Amygdala (tissue), 56 donors: ENCODE results near the gene PDIA5.
"Not testable (repeated sequence)": the region's sequence is repeated elsewhere in the genome, so short reads cannot be mapped to it uniquely, and the experiment has no call there.

Experiments
- DNase-seq, 56 donors: peaks; one replicate each; lab custom pipeline; 2025; lab: John Stamatoyannopoulos, UW

PDIA5 gene

DNA sequence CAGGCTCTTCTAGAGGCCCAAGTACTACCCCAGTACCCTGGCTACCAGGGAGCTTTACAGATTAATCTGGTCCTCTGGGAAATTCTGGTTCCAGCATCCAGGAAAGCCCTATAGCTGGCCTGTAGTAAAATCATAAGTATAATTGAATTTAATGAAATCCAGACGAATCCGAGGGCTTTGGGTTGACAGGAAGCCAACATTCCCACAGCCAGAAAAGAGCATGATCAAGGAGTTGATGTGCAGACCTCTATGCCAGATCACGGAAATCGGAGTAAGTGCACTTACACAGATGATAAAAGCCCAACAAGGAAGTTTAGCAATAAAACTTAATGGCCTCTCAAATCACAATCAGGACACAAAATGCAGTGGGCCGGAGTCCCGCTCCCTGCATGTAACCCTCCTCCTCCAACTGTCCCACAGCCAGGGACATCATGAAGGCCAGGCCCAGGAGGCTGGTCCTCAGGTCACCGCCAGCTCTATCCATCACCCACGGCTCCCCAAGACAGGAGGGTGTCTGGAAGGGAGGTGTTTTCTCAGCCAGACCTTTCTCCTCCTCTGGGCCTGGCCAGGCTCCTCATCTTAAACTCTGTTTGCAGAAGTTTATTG lies 72.1 kb downstream of the PDIA5 start:
- DNase-seq: no peak

DNA sequence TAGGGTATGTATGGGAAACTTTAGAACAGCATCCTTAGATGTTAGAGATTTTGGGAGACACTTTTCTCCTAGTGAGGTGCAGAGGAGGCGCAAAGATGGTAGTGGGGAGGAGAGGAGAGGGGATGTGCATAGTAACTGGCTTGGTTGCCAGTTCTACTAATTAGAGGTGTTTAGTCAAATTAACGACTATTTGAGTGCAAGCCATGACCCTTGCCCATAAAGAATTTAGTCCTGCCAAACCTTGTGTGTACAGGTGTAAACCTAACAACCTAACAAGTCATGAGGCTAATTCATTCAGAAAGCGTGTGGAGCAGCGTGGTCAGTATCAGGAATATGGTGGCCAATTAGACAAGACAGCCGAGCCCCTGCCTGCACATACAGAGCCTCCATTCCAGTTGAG lies 72.7 kb downstream of the PDIA5 start:
- DNase-seq: no peak

DNA sequence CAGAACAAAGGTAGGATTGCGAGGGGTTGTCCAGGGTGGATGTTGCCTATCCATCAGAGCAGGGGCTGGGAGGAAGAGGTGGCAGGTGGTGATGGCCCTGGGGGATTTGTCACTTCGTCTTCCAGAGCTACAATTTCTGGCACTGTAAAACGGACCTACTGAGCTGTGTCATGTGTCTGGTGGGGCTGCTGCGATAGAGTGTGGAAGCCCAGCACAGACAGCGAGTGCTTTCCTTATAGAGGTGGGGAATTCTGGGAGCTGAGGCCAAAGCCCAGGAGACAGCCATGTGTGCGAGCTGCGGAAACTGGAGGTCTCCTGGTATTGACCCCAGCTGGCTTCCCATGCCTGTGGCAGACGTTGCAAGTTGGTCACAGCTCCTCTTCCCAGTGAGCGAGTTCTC lies 73.7 kb downstream of the PDIA5 start:
- DNase-seq: no peak

DNA sequence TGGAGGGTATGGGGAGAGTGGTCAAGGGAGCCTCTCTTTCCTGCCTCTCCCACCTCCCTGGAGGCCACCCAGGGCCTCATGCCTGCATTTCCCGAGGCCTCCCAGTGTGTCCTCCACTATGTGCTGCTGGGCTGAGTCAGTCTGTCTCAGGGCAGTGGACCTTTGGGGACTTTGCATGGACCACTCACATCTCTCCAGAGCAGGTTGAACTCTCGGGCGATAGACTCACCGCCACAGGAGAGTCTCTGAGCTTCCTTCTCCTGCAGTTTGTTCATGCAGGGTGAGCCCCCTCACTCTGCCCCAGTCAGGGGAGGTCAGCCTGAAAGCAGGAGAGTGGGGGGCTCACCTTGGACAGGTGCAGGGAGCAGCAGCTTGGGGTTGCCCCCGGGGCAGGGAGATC lies 74.5 kb downstream of the PDIA5 start:
- DNase-seq: no peak

DNA sequence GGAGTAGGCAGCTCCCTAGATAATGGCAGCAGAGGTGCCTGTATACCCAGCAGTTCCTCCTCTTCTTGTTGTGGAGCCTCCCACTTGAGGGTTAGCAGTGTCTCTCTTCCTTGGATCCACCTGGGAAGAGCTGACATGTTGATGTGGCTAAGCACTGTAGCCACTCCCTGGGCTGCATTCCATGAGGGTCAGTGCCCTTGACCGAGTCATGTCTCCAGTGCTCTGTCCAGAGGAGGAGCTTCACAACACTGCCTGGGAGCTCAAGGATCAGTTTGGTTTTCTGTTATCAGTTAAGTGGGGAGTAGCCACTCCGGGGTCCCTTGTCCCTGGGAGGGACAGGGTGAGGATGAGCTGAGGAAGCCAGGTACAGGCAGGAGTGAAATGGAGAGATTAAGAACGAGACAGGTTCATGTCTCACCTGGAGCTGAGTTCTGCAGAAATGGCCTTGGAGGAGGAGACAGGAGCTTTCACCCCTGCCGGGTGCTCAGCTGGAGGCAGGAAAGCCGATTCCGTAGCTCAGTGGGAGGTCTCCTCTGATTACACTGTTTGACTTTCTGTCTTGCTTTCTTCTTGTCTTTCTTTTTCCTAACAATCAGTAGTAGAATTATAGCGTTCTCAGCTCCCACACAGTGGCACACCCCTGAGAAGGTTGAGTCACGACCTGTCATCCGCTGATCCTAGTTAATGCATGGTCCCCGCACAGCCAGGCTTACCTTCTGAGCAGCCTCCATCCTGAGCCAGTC lies 77.0 kb downstream of the PDIA5 start:
- DNase-seq: no peak

DNA sequence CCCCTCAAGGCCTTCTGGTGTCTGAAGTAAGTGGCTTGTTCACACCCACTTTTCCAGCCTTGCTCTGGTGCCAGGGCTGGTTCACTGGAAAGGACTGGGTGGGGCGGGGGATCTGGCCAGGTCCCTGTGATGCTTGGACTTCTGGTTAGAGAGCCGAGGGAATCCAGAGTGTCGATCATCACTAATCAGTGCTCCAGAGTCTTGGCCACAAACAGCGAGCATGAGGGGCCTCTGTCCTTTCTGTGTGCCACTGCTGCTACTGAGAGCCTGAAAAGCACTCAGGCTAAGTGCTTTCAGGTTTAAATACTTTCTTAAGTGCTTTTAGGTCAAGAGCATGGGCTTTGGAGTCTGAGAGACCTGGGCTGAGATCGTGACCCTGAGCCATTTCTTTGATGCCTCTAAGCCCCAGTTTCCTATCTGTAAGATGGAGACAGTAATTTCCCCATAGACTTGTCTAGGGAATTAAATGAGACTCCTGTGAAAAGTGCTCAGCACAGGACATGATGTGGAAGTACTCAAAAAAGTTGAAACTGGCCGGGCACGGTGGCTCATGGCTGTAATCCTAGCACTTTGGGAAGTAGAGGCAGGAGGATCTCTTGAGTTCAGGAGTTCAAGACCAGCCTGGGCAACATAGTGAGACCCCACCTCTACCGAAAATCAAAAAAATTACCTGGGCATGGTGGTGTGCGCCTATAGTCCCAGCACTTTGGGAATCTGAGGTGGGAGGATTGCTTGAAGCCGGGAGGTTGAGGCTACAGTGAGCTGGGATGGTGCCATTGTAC lies 81.1 kb downstream of the PDIA5 start:
- no peak for DNase-seq

DNA sequence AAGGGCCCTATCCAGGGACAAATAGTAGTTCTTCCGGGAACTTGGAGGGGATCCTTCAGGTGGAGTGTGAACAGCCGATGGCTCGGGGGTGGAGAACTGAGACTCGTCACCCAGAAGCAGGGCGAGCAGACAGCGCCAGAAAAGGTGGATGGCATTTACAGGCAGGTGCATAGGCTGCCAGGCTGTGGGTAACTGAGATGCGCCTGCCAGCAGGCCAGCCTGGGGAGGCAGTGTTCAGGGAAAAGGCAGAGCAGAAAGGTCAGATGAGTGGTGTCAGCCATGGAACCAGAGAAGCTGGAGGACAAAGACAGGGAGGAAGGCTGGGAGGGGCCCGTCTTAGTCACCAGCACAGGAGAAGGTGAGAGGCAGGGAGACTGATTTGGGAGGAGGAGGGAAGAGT lies 81.9 kb downstream of the PDIA5 start:
- DNase-seq: no peak

DNA sequence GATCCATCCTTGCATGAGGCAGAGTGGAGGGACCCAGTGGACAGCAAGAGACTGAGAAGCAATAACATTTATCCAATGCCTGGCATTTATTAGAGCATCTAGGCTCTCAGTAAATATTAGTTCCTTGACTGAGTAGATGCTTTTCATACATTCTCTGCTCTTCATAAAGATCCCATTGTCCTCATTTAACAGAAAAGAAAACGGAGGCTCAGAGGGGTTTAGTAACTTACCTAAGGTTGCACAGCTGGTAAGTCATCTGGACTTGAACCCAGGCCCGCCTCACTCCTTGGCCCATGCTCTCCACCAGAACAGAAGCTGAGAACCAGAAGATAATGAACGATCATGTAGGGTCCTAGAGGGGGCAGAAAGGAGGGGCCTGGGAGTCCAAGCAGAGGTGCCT lies 82.7 kb downstream of the PDIA5 start:
- no peak for DNase-seq

DNA sequence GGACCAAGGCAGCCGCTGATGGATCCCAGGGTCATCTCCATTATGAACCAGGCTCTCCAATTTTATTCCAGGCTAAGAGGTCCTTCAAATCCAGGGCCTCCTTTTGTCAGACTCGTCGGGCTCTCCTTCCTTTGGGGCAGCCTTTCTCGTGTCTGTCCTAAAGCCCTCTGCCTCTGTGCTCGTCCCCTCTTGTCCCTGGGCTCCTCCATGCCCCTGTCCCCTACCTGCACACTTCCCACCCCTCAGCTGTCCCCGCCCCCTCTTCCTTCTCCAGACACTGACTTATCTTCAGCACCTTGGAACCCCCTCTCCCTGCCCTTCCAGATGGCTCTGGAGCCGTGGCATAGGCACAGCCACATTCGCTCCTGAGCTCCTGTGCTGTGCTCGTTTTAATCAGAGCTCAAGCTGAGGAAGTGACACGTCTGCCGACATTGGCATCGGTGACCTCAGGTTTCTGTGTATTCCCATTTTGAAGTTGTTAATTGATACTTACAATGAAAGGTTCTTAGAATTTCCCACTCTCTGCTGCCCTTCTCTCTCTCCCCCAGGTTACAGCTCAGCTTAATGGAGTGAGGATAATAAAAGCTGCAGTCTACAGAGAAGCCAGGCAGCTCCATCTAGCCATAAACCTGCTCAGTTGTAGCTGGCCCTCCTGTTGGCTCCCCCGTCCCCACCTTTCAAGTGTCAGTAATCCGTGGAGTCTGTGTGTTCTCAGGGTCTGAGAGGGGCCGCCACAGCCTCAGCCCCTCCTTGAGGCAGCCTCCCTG lies 83.8 kb downstream of the PDIA5 start:
- no peak for DNase-seq

DNA sequence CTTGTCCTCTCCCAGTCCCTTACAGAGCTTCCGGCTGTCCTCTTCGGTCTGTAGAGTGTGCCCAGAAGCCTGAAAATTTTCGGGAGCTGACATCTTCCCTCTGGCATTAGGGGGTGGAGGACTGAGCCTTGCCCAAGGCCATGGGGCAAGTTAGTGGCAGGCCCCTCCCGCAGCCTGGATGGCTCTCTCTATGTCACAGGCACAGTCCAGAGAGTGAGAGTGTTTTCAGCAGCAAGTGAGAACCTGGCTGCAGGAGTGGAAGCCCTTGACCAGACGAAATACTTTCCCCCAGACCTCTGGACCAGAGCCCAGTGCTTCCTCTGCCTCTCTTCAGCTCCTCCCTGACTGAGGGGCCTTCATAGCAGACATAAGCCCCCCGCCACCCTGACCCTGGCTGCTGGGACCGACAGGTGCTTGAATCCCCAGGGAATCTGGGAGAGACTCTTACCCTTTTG lies 84.5 kb downstream of the PDIA5 start:
- no peak for DNase-seq

DNA sequence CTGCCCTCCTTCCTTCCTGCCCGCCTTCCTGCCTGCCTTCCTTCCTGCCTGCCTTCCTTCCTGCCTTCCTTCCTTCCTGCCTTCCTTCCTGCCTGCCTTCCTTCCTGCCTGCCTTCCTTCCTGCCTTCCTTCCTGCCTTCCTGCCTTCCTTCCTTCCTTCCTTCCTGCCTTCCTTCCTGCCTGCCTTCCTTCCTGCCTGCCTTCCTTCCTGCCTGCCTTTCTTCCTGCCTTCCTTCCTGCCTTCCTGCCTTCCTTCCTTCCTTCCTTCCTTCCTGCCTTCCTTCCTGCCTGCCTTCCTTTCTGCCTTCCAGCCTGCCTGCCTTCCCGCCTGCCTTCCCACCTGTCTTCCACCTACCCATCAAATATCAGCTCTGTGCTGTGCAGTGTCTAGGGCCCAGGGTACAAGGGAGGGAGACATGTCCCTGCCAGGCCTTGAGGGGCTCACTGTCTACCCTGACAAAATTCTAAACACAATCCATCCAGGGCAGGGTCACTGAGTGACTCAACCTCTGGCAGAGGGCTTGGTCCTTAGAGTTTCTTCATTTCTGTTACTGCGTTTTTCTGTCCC lies 85.1 kb downstream of the PDIA5 start:
- DNase-seq: not testable (repeated sequence)

DNA sequence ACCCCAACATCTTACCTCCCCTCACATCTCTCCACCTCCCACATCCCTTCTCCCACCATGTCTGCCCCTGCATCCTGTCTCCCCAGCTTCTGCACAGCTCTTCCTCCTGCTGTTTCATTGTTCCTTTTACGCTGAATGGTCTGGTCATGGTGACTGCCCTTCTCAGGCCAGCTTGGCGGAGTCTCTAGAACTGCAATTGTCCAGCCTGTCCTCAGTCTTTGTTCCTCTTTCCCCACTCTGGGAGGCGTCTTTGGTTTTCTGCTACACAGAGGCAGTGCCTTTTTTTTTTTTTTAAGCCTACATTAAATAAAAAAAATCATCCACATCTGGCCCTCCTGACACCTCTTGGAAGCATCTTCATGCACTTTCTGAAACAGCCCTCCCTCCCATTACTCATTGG lies 85.9 kb downstream of the PDIA5 start:
- DNase-seq: peak in 6 of 56 donors; percentile 3 to 42 (median 16)

DNA sequence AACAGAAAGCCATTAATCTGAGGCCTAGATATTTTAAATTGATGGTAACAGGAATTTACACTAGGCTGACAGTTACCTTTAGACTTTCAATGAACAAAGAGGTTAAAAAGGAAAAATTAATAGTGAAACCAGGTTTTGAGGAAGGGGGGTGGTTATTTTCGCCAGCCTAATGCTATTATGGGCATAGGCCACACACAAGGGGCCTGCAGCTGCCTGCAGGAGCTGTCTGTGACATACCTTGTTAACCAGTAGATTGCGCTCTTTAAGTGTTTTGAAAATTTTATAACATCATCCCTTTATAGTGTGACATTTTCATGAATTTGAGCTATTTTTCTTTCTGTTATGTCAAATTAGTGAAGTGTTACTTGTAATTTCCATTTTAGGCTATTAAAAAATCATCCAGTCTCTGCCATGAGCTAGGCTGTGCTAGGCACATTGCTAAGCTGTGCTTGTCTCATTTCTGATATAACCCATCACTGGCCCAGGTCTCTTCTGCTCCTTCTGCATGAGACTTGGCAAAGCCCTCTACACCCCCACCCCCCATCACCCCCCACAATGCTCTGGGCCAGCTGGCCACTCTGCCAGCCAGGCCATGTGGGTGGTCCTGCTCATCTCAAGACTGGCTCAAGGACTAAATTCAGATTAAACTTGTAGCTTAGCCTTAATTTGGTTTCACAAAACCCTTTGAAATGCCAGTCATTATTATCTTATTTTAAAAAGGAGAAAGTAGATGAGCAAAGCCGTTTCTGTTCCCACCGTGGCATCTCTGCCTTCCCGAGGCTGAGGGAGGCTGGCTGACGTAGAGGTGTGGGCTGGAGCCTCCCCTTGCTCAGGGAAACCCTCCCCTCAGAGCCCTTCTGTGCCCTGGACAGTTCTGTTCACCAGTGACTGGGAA lies 86.5 kb downstream of the PDIA5 start:
- DNase-seq: no peak

DNA sequence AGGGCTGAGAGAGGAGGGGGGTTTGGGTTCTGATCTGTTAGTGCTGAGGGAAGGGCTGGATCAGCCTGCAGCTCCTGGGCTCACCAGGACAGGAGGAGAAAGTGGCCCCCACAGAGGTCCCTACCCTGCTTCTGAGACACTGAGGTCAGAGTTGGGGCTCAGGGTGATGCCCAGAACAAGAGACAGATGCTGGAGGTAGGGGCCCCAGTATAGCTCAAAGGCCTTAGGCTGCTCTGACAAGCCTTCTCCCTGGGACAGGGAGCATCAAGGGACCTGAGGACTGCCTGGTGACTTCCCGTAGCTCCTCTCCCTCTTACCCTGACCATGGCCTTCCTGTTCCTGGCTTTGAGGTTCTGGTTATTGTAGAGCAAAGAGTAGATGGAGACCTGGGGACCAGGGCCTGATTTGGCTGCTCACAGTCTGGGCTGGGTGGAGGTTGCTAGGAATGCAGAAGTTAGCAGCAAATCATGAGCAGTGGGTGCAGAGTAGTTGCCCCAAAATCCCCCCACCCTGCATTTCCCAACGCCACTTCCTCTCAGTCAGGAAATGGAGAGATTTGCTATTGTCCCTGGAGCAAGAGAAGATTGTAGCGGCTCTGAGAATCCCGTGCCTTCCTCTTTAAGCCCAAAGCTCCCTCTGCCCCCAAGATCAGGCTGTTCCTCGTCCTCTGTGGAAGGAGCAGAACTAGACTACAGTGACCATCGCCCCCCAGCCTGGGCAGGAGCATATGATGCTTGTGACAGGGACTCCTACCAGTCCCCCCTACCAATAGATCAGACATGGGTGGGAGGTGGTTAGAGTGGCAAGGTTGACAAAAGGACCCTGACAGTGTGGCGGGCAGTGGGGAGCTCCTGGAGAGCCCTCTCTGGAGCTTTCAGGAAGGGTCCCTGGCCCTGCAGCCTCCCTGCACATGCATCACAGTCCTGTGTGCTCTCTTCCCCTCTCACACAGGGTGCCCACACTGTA lies 87.5 kb downstream of the PDIA5 start:
- DNase-seq: peak in 1 of 56 donors; percentile 10

DNA sequence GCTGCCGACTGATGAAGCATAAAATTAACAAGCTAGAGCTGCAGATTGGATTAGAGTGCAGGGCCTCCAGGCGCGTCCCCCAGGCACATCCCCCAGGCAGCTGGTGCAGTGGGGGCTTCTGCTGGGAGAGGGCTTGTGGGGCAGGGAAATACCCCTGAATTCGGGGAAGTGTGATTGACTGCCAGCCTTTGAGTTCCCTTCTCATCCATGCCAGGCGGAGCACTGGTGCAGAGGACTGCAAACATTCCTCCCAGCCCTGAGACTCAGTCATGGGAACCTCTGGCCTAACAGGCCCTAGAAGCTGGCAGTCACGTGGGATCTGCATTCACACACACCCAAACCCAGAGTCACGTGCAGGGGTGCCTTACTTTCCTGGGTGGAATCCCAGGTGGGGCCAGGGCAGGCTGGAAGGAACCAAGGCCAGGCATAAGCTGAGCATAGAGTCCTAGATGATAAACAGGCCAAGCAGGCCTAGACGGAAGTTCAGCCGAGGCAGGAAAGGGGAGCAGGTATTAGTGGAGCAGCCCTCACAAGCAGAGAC lies 88.7 kb downstream of the PDIA5 start:
- peak in 2 of 56 donors; percentile 2 to 33 for DNase-seq

DNA sequence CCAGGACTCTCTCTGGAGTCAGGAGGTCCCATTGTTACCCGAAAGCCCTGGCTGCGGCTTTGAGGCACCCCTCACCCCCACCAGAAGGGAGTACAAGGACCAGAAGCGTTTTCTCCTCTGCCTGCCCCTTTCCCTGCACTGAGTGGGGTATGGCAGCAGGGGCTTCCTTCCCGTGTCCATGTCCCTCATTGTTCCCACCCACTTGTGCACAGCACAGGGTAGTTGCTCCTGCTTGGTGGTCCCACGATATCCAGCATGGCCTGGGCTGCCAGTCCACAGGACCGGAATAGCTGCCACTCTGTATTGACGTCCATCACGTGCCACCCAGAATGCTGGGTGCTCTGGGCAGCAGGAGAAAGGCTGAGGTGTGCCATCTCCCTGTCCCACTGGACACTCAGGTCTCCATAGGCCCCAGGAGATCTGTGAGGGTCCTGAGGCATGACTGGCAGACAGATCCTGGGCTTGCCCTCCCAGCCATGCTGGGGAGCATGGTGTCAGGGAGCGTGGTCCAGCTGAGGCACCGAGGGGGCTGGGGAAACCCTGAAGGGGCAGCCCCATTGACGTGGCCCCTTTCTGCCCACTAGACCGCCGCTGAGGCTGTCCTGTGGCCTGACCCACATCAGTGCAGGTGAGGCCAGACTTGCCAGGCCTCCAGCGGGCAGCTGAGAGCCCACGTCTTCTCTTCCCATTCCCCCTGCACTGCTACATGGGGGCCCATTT lies 89.6 kb downstream of the PDIA5 start:
- DNase-seq: no peak

DNA sequence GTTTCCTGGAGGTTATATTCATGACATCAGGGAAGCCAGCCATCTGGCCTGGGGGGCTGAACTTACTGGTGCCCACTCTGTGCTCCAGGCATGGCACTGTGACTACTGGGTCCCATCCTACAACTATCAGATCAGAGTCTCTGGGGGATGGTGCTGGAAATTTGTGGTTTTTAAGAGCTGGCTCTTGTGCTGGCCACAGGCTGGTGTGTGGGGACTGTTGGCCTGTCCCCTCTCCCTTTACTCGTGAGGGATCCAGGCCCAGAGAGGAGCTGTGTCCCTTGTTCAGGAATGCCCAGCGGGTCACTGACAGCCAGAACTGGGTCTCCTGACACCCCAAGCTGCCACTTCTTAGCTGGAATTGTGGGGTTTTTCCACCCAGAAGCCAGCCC lies 90.4 kb downstream of the PDIA5 start:
- DNase-seq: no peak
